PC-9 (cell line): ENCODE data around the gene PITX1.
"Not testable (repeated sequence)": the region's sequence is repeated elsewhere in the genome, so short reads cannot be mapped to it uniquely, and the experiment has no call there.

Source experiments
- EZH2 ChIP-seq: fragments of 200-600 bp; sonication (generic); IDR thresholded peaks from 2 replicates; pipeline ENCODE4 v1.8.0; 2017; ENCODE audit warnings: antibody characterized with exemption, low read depth
- TF ChIP-seq, protein P1 (sequence below): fragments of 200-600 bp; sonication (generic); conservative IDR thresholded peaks from 2 replicates; pipeline ENCODE4 v1.6.1; 2017; ENCODE audit warnings: mixed run types, antibody characterized with exemption, mild to moderate bottlenecking, moderate library complexity

GRCh38 chr5:134998068-134998467, 36.0 kb downstream of the PITX1 start:
- TF ChIP-seq, protein P1, sequence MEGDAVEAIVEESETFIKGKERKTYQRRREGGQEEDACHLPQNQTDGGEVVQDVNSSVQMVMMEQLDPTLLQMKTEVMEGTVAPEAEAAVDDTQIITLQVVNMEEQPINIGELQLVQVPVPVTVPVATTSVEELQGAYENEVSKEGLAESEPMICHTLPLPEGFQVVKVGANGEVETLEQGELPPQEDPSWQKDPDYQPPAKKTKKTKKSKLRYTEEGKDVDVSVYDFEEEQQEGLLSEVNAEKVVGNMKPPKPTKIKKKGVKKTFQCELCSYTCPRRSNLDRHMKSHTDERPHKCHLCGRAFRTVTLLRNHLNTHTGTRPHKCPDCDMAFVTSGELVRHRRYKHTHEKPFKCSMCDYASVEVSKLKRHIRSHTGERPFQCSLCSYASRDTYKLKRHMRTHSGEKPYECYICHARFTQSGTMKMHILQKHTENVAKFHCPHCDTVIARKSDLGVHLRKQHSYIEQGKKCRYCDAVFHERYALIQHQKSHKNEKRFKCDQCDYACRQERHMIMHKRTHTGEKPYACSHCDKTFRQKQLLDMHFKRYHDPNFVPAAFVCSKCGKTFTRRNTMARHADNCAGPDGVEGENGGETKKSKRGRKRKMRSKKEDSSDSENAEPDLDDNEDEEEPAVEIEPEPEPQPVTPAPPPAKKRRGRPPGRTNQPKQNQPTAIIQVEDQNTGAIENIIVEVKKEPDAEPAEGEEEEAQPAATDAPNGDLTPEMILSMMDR, result not testable (repeated sequence)
- TF ChIP-seq EZH2, result not testable (repeated sequence)
